ENCODE measurements around the gene AUTS2.

AUTS2 gene

DNA sequence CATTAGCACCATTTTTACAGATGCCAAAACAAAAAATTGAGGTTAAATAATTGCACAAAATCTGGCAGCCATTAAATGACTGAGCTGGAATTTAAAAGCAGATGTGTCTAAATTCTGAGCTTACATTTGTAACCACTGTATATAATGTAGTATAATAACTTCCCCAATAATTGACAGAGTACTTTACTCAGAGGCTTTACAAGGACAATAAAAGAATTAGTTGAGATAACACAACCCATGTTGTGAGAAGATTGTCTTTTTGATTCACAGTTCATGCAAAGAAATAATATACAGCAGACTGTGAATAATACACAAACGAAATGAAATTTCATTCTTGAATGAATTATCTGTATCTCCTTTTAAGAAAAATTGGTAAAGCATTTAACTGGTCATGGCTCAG lies 417.1 kb downstream of the AUTS2 start:
- DNase-seq, result no peak

- DNase-seq, result no peak
These were observed 417.9 kb downstream of the AUTS2 start for GRCh38 chr7:70016044-70016770.

- DNase-seq, result no peak
These were observed 419.1 kb downstream of the AUTS2 start for GRCh38 chr7:70017357-70017756.

DNA sequence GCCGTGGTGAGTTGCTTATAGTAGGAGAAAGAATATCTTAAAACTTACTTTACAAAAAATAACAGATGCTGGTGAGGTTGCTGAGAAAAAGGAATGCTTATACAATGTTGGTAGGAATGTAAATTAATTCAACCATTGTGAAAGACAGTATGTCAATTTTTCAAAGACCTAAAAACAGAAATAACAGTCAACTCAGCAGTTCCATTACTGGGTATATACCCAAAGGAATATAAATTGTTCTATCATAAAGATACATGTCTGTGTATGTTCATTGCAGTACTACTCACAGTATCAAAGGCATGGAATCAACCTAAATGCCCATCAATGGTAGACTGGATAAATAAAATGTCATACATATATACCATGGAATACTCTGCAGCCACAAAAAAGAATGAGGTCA lies 420.4 kb downstream of the AUTS2 start:
- DNase-seq, result no peak

GRCh38 chr7:70027867-70028266 lies 429.6 kb downstream of the AUTS2 start:
- no peak for DNase-seq

GRCh38 chr7:70028620-70029019 lies 430.3 kb downstream of the AUTS2 start:
- no peak for DNase-seq

DNA sequence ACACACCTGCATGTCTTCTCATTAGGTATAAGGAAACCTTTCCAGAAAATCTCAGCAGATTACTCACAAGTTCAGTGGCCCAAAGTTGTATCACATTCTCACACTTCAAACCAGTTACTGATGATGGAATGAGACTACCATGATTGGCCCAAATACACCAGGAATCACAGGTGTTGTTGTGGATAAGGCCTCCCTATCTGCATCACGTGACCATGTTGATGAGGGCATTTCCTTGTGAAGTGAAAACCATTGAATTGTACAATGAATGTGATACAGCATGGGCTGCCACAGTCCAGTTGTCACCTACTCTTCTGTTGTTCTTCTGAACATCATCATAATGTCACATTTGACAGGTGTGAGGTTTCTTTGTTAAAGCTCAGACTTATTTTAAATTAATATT lies 431.7 kb downstream of the AUTS2 start:
- no peak for DNase-seq

DNA sequence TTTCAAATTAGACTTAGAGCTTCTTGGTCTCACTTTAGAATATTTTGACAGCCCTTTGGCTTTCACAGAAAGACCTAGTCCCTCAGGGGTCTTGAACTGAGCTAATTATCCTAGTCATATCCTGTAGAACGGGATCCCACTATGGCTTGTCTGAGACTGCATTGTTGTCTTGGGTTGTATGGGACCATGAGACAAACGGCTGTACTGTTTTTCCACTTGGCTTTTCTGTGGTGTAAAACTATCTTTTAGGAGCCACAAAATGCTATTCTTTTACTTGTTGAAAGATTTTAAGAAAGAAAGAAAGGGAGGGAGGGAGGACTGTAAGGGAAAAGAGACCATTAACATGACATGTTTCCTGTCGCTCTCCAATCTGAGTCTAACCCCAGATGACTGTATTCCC lies 432.5 kb downstream of the AUTS2 start:
- no peak for DNase-seq

- DNase-seq, result no peak
These were observed 433.0 kb downstream of the AUTS2 start for GRCh38 chr7:70031245-70031644.

DNA sequence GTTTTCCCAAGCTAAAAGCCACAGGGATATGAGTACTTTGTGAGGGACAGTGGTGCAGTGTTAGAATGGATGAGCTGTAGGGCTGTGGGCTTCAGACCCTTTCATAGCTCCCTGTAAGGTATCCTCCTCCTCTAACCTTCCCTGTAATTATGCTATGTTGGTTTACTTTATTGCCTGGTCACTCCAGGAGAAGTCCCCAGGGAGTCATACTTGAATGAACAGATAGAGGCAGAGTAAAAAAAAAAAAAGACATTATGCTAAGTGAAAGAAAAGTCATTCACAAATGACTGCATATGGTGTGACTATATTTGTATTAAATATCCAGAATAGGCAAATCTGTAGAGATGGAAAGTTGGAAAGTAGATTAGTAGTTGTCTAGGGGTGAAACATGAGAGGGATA lies 434.4 kb downstream of the AUTS2 start:
- no peak for DNase-seq

- DNase-seq, result no peak
These were observed 435.0 kb downstream of the AUTS2 start for GRCh38 chr7:70033226-70033625.

- no peak for DNase-seq
These were observed 436.7 kb downstream of the AUTS2 start for GRCh38 chr7:70034999-70035398.

- no peak for DNase-seq
These were observed 437.2 kb downstream of the AUTS2 start for GRCh38 chr7:70035519-70035918.

- DNase-seq, result no peak
These were observed 437.7 kb downstream of the AUTS2 start for GRCh38 chr7:70035955-70036354.

DNA sequence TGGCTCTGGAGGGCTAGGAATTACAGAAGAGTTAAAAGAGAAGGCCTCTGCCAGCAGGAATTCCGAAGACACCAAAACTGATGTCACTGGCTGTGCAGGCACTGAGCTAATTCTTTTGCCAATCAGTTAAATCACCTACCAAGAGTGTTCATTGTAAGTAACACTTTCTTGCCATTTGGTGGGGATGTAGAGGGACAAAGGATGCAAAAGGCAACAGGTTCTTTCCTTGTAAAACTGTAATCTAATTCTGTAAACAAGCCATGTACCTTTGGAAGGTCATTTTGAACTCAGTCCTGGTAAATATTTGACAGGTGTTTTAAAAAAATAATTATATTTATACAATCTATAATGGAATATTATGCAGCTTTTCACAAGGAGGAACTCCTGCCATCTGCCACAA lies 438.4 kb downstream of the AUTS2 start:
- DNase-seq, result no peak

DNA sequence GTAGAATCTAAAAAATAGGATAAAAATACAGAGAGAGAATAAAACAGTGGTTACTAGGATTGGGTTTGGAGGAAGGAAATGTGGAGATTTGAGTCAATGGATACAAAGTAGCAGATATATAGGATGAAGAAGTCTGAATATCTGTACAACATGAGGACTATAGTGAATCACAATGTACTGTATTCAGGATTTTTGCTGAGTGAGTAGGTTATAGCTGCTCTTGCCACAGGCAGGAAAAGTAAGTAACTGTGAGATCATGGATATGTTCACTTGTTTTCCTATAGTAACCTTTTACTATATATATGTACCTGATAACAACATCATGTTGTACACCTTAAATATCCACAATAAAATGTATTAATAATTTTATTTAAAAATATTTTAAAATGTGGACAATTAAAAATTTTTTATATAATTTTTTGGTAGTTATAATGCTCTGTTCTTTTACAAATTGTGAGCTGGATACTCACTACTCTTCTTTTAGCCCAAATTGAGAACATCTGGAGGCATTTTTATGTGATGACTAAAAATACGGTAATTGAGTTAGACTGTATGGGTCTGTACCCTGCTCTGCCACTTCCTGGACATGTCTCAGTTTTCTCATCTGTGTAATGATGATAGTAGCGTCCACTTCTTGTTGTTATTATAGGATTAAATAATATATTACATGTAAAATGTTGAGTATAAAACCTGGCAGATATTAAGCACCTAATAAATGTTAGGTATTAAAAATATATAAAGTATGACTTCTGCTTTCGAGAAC lies 439.1 kb downstream of the AUTS2 start:
- no peak for DNase-seq

DNA sequence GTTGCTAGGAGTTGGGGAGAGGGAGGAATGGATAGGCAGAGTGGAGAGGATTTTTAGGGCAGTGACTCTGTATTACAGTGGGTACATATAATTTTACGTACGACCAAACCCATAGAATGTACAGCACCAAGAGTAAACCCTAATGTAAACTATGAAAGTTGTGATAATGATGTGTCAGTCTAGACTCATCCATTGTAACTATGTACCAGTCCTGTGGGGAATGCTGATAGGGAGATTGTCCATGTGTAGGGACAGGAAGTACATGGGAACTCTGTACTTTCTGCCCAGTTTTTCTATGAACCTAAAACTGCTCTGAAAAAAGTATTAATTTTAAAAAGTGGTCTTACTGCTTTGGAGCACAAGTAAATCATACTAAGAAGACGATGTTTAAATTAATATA lies 441.8 kb downstream of the AUTS2 start:
- DNase-seq, result no peak

GRCh38 chr7:70040970-70041766 lies 442.9 kb downstream of the AUTS2 start:
- no peak for DNase-seq

- DNase-seq, result no peak
These were observed 444.3 kb downstream of the AUTS2 start for GRCh38 chr7:70042533-70042932.

DNA sequence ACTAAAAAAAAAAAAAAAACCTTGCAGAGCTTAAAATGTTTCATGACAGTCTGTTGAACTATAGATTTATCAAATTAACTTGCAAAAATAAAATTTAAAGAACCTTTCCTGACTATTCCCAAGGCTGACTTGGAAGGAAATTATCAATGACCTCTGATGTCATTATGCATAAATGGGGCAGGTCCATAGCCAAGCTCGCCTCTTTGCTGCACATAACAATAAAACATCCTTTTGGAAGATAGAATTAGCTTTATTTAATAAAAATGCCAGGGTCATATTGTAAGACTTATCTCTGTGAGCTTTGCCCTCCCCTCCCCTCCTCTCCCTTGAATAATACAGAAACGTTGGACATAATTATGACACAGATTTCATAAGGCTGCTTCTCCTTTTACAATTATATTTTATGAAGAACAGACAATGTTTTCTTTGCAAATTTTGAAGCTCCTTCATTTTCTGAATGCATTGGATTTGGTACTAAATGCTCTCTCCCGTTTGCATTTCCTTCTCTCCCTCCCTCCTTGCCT lies 444.8 kb downstream of the AUTS2 start:
- DNase-seq, result no peak

DNA sequence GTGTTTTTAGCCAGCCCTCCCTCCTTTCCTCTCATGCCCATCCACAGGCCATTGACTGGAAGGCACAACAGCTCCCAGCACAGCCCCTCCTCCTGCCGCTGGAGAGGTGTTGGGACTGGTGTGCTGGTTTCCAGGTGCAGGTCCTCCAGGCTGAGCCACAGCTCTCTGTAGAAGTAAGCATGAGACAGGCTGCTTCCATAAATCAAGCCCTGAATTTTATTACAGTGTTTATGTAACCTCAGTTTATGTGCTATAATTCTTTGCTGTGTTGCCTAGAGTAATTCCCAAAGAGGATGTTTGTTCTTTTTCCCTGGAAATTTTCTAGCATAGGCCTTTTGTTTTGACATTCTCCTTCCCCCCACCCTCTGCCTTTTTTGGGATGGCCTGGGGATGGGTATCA lies 445.8 kb downstream of the AUTS2 start:
- DNase-seq, result no peak

- no peak for DNase-seq
These were observed 446.2 kb downstream of the AUTS2 start for GRCh38 chr7:70044525-70044924.

- DNase-seq, result no peak
These were observed 446.7 kb downstream of the AUTS2 start for GRCh38 chr7:70044981-70045380.

DNA sequence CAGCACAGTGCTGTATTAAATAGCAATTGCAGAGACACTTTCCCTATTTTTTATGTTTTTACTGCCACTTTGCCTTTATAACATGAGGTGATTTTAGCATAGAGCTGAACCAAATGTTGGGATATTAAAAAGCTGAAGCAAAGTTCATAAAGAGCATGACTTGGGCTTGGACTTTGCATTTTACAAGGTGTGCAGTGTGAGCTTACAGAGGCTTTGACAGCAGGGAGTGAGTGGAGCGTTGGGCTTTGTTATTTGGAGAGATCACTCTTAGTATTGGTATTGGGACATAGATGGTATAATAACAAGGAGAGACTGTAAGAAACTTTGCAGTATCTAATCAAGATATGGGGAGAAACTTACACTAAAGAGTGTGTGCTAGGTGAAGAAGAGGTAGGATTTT lies 449.1 kb downstream of the AUTS2 start:
- no peak for DNase-seq
